AG04449 (cell line): ENCODE measurements around the gene SMPD3.

Experiments
- CTCF ChIA-PET: fragments of 350-600 bp; formaldehyde crosslinking; extraction: SDS; loops from one replicate; lab custom pipeline; 2021; ENCODE audit warnings: antibody characterized with exemption; lab: Yijun Ruan, JAX
- POLR2A ChIA-PET: fragments of 400-600, 350-600 bp; formaldehyde crosslinking; extraction: SDS; loops from one replicate; lab custom pipeline; 2020; ENCODE audit warnings: antibody characterized with exemption, inconsistent platforms; lab: Yijun Ruan, JAX
- DNase-seq: peaks from one replicate; pipeline ENCODE4 v3.0.0-alpha.2; 2010; ENCODE audit warnings: low read depth, low spot score
- H3K4me3 ChIP-seq: 2 replicates; pipeline ENCODE4 v1.5.1; 2011; ENCODE audit warnings: low read depth, mild to moderate bottlenecking, control low read depth, low read length
- CTCF ChIP-seq: IDR thresholded peaks from one replicate; pipeline ENCODE4 v1.5.1; 2011; ENCODE audit warnings: mild to moderate bottlenecking, moderate library complexity, low read length, control low read depth, inconsistent platforms; ENCODE audit not compliant: insufficient read depth; ENCODE audit errors: missing control alignments

Gene SMPD3

GRCh38 chr16:68468842-68469241 lies 20.5 kb upstream of the SMPD3 start:
- no peak for TF ChIP-seq CTCF
- ChIA-PET POLR2A (no interaction called here), CTCF (interaction anchor here (0.6 to 1.2 kb wide), 2 partner anchors 73 to 381 kb away, joined by 3 to 4 read pairs; no protein-coding TSS in a partner anchor)
- no peak overlapping the region for H3K4me3 ChIP-seq
- no peak for DNase-seq

- POLR2A ChIA-PET: no interaction called here
- no peak overlapping the region for H3K4me3 ChIP-seq
- DNase-seq: no peak
- CTCF ChIA-PET: interaction anchor here (0.8 kb wide), 1 partner anchor 10 kb away, joined by 3 read pairs; no protein-coding TSS in a partner anchor
- no peak for TF ChIP-seq CTCF
These were observed 17.9 kb upstream of the SMPD3 start for GRCh38 chr16:68466174-68466573.

- no peak overlapping the region for H3K4me3 ChIP-seq
- no peak for DNase-seq
- CTCF ChIA-PET: no interaction called here
- no peak for TF ChIP-seq CTCF
- POLR2A ChIA-PET: interaction anchor here (0.5 kb wide), 1 partner anchor 220 kb away, joined by 4 read pairs; no protein-coding TSS in a partner anchor
These were observed 15.6 kb upstream of the SMPD3 start for GRCh38 chr16:68463904-68464303.

- DNase-seq: no peak
- ChIA-PET CTCF (no interaction called here), POLR2A (no interaction called here)
- no peak for TF ChIP-seq CTCF
- H3K4me3 ChIP-seq: no peak overlapping the region
These were observed 11.8 kb upstream of the SMPD3 start for GRCh38 chr16:68460067-68460466.

GRCh38 chr16:68459457-68459856 lies 11.1 kb upstream of the SMPD3 start:
- TF ChIP-seq CTCF: no peak
- CTCF ChIA-PET: interaction anchor here (1.1 to 1.7 kb wide), 2 partner anchors 17 to 51 kb away, joined by 3 to 5 read pairs; no protein-coding TSS in a partner anchor
- POLR2A ChIA-PET: no interaction called here

GRCh38 chr16:68458551-68458950 lies 10.2 kb upstream of the SMPD3 start:
- CTCF ChIA-PET: interaction anchor here (1.1 to 1.7 kb wide), 2 partner anchors 16 to 51 kb away, joined by 3 to 5 read pairs; no protein-coding TSS in a partner anchor
- POLR2A ChIA-PET: no interaction called here

More at GRCh38 chr16:68459457-68459856, 11.1 kb upstream of the SMPD3 start:
- DNase-seq: no peak
- no peak overlapping the region for H3K4me3 ChIP-seq

More at GRCh38 chr16:68458551-68458950, 10.2 kb upstream of the SMPD3 start:
- no peak for DNase-seq
- no peak overlapping the region for H3K4me3 ChIP-seq
- TF ChIP-seq CTCF: no peak
